ENCODE results near the gene PDE6A. TPM values are rescaled to one million over a fixed set of nuclear protein-coding genes. Genes with fewer than 3 reads are reported as not detected.

The PDE6A gene
- total and polyA plus RNA-seq, 2 of the 13 experiments (the other 11 are each of a cell fraction or from before 2014, with no cell fraction given): 0.01 TPM; not detected in 1

GRCh38 chr5:149809931-149810691, 134.5 kb downstream of the PDE6A start (continued):
- TF ChIP-seq ZNF549 (CRISPR knock-in tag; IDR thresholded peaks at IDR 0.05) (no peak), CREBL2 (CRISPR knock-in tag; IDR thresholded peaks at IDR 0.05; ENCODE audit: borderline replicate concordance) (no peak)

GRCh38 chr5:149808264-149808982, 136.2 kb downstream of the PDE6A start:
- H3K36me3 ChIP-seq (replicated peaks in 1 of 2; ENCODE audit: control insufficient read depth in 1 of 2, insufficient read depth in 2 of 2, low read length in 2 of 2): no peaks in the 10 kb centered on the region
- H3K4me3 ChIP-seq (replicated peaks in 1 of 3; ENCODE audit: insufficient read depth in 1 of 3, low read depth in 2 of 3, low read length in 3 of 3): no peak overlapping the region
- peaks cover 10% of the 10 kb centered on the region for H3K4me1 ChIP-seq (ENCODE audit: insufficient read depth, low read length)
- H3K27ac ChIP-seq (ENCODE audit: extremely low read length, insufficient read depth, low read length): no peak overlapping the region
- BruUV-seq (replicated peaks): no TSS peak
- no peaks in the 10 kb centered on the region for H4K20me1 ChIP-seq (ENCODE audit: insufficient read depth, low read length)
- intact Hi-C loops (cut with micrococcal nuclease; ENCODE audit: unreplicated experiment): no loop called here
- H3K9me3 ChIP-seq (ENCODE audit: low read length): no peaks in the 10 kb centered on the region
- DNase-seq (ENCODE audit: low spot score) (no peak), ATAC-seq (no peak), FAIRE-seq (no peak)
- no peak overlapping the region for H2AFZ ChIP-seq (ENCODE audit: low read length)
- H3K79me2 ChIP-seq (ENCODE audit: insufficient read depth, low read length): no peaks in the 10 kb centered on the region
- no peak overlapping the region for H3K9ac ChIP-seq (ENCODE audit: insufficient read depth, low read depth, low read length)
- H3K4me2 ChIP-seq (ENCODE audit: low read depth, low read length): no peak overlapping the region
- no peaks in the 10 kb centered on the region; a peak in 1 of 5 replicates for H3K27me3 ChIP-seq (ENCODE audit: control insufficient read depth in 1 of 2, insufficient read depth in 2 of 2, low read length in 2 of 2)
- ChIA-PET POLR2A (no interaction called here), CTCF (ENCODE audit: low intra/inter-chr PET ratio, low total read pairs) (no interaction called here)
- in situ Hi-C loops (cut with HindIII; ENCODE audit: extremely low pct_ligation_motif_present, low pct_unique_long_range_greater_than_20kb): no loop called here
- WGBS (ENCODE audit: low lambda C conversion rate): 66% methylated on average over 5 of the region's 5 CpGs
- TF ChIP-seq ZNF326 (CRISPR knock-in tag; IDR thresholded peaks at IDR 0.05; ENCODE audit: borderline replicate concordance) (no peak), ZNF530 (CRISPR knock-in tag; IDR thresholded peaks at IDR 0.05; ENCODE audit: low read depth) (no peak), ZBTB8A (CRISPR knock-in tag; IDR thresholded peaks at IDR 0.05; ENCODE audit: borderline replicate concordance, low read depth) (no peak), ZNF746 (CRISPR knock-in tag; IDR thresholded peaks at IDR 0.05) (no peak), ZSCAN20 (CRISPR knock-in tag; IDR thresholded peaks at IDR 0.05; ENCODE audit: borderline replicate concordance) (no peak), ZNF567 (CRISPR knock-in tag; IDR thresholded peaks at IDR 0.05; ENCODE audit: borderline replicate concordance) (no peak), ZNF777 (CRISPR knock-in tag; IDR thresholded peaks at IDR 0.05) (no peak), FOXK1 (CRISPR knock-in tag; IDR thresholded peaks at IDR 0.05; ENCODE audit: borderline replicate concordance, low read depth) (no peak), ZNF276 (CRISPR knock-in tag; IDR thresholded peaks at IDR 0.05; ENCODE audit: low read depth) (no peak), JDP2 (CRISPR knock-in tag; IDR thresholded peaks at IDR 0.05; ENCODE audit: borderline replicate concordance) (no peak), ZNF773 (CRISPR knock-in tag; IDR thresholded peaks at IDR 0.05; ENCODE audit: borderline replicate concordance) (no peak), MTA3 (CRISPR knock-in tag; IDR thresholded peaks at IDR 0.05) (no peak), HNRNPLL (IDR thresholded peaks at IDR 0.05; ENCODE audit: low read depth, low read length, poor library complexity, severe bottlenecking) (no peak), DDIT3 (CRISPR knock-in tag; IDR thresholded peaks at IDR 0.05) (no peak), ZBTB2 (CRISPR knock-in tag; IDR thresholded peaks at IDR 0.05; ENCODE audit: low read depth) (no peak), HDAC6 (IDR thresholded peaks at IDR 0.05; ENCODE audit: low read depth, low read length) (no peak)
